Epithelial cell of proximal tubule (primary cell): ENCODE measurements around the gene RYR2. TPM values are rescaled to one million over a fixed set of nuclear protein-coding genes. Genes with fewer than 3 reads are reported as not detected.

Experiments
- DNase-seq: peaks from one replicate; pipeline ENCODE4 v3.0.0-alpha.2; 2011; ENCODE audit warnings: low read depth
- H3K4me3 ChIP-seq: 2 replicates; pipeline ENCODE4 v1.5.1; 2011; ENCODE audit warnings: low read depth, mild to moderate bottlenecking, low read length
- CTCF ChIP-seq: conservative IDR thresholded peaks from 2 replicates; pipeline ENCODE4 v1.5.1; 2012; ENCODE audit warnings: low read depth, mild to moderate bottlenecking, low read length
- total RNA-seq: library from RNA; depleted of rRNA; stranded (reverse); fragments of >200 nt; gene quantifications from 2 replicates; pipeline ENCODE4 v1.2.3, GENCODE V29; 2015

The RYR2 gene
- total RNA-seq, 1 donor from 2014 or later: 0.63 TPM

GRCh38 chr1:237431448-237431847, 389.5 kb downstream of the RYR2 start:
- TF ChIP-seq CTCF: no peak
- DNase-seq: no peak
- no peak overlapping the region for H3K4me3 ChIP-seq

- DNase-seq: no peak
- TF ChIP-seq CTCF: no peak
- no peak overlapping the region for H3K4me3 ChIP-seq
Observed at GRCh38 chr1:237440346-237440745, 398.4 kb downstream of the RYR2 start.

GRCh38 chr1:237444120-237444790, 402.3 kb downstream of the RYR2 start:
- no peak for DNase-seq
- no peak overlapping the region for H3K4me3 ChIP-seq
- TF ChIP-seq CTCF: no peak

- TF ChIP-seq CTCF: no peak
- no peak overlapping the region for H3K4me3 ChIP-seq
- no peak for DNase-seq
Observed at GRCh38 chr1:237448042-237448441, 406.1 kb downstream of the RYR2 start.

DNA sequence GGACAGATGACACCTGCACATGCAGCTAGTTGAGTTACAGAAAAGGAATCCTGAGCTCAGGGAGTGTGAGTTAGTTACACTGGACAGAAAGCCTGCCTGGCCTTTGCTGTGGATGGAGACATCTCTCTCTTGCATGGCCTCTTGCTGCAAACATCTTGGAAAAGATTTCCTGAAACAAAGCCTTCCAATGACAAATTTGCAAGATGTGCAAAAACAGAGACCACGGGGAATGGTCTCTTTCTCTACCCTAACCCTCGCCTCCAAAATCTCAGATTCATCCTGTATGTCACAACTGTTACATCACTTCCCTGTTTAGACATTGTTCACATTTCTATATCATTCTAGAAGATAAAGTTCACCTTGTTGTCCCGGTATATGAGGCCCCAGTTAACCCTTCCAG, 415.6 kb downstream of the RYR2 start:
- no peak for DNase-seq

DNA sequence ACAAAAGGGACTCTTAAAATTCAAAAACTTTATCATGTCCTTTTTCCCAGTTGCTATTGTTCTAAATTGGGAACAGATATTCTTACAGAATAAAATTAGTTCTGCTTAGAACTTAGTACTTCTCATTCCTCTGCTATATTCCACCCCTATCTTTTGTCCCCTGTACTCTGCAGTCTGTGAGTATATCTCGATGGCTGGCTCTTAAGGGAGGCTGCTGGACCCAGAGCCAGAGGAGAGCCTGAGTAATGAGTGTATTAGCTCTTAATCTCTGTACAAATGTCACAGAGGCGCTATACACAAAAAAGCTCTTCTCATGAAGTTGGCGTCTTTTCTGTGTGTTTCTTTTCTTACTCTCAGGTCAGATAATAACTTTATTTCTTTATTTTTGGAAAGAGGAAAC, 425.3 kb downstream of the RYR2 start:
- H3K4me3 ChIP-seq: no peak overlapping the region
- TF ChIP-seq CTCF: no peak
- DNase-seq: no peak

More for the DNA sequence above, 415.6 kb downstream of the RYR2 start:
- no peak overlapping the region for H3K4me3 ChIP-seq
- no peak for TF ChIP-seq CTCF

- TF ChIP-seq CTCF: no peak
- no peak overlapping the region for H3K4me3 ChIP-seq
- no peak for DNase-seq
Observed at GRCh38 chr1:237470712-237471338, 428.8 kb downstream of the RYR2 start.
